HG03469 (cell line): ENCODE measurements around the gene KCNMA1.

Experiments
- ATAC-seq: cut with Tn5 transposase; IDR thresholded peaks from one replicate; pipeline ENCODE4 v1.9.1; 2021; ENCODE audit warnings: mild to moderate bottlenecking, moderate library complexity, moderate number of reproducible peaks; ENCODE audit not compliant: unreplicated experiment

Gene KCNMA1

DNA sequence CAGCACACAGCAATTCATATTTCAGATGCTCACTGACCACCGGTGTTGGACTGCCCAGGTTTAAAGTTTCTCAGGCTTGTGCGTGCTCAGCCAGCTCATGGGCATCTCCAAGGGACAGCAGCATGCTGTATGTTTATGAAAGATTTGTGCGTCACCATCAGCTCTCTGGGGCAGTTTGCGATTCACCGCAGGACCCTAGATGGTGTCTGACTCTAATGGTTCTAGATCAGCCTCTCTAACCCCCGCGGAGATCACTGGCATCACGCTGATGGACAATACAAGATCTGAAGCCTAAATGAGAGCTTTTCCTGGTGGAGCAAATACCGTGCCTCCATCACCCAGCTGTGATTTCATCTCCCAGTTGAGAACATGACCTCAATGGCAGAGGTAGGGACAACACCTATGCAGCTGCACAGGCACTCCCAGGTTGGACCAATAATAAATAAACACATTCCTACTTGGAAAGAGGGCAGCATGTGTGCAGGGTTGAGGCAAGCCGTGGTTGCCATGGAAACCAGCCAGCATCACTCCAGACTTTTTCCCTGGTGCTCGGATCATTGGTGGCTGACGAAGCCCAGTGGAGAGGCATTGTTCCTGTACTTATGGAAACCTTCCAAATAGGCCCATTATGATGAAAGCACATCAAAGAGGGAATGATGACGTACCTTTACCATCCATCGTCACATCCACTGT, 253.6 kb downstream of the KCNMA1 start:
- no peak for ATAC-seq

DNA sequence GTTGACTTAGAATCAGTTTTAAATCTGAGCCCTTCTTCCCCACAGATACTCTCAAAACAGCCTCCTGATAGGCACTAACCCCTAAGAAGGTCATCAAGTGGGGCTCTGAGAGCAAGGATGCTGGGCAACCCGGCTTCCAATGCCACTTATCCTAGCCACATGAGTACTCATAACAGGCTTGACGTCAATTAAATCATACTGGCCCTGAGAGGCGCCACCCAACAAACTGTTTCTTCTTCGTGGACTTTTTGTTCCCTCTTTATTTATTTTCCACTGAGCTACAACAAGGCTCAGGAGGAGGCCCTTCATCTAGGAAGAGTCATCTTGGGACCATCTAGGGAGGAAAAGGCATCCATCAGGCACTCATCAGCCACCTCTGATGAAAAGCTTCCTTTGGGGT, 255.9 kb downstream of the KCNMA1 start:
- ATAC-seq = no peak

DNA sequence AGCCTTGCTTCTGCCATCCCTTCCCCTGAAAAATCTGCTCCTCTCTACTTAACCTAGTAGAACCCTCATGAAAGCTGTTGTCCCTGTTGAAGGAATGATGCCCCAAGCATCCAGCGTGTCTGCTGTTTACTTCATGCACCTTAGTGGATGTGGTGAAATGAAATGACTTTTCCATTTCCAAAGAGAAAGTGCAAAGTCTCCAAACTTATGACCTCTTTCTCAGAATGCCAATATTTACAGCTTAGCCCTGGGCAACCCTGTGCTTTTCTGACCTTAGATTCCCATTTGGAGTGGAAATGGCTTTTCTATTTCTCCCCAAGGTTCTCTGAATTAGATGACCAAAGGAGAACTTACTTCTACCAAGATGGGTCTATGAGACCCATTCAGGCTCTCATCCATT, 256.9 kb downstream of the KCNMA1 start:
- ATAC-seq = no peak

DNA sequence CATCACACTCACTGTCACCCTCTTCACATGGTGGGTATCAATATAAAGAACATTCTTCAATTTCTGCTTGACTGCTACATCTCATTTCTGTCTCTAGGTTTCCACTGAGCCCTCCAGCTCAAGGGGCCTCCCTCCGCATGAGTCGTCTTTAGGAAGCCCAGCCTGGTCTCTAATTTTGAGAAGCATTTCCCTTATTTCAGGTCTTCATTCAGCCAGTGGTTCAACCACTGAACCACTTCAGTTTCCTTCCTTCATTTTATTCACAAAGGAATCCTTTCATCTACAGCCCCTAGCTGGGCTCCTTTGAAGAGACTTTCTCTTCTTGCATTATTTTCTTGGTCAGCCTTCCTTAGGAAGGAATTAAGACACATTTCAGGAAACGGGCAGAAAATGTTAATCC, 257.4 kb downstream of the KCNMA1 start:
- no peak for ATAC-seq

DNA sequence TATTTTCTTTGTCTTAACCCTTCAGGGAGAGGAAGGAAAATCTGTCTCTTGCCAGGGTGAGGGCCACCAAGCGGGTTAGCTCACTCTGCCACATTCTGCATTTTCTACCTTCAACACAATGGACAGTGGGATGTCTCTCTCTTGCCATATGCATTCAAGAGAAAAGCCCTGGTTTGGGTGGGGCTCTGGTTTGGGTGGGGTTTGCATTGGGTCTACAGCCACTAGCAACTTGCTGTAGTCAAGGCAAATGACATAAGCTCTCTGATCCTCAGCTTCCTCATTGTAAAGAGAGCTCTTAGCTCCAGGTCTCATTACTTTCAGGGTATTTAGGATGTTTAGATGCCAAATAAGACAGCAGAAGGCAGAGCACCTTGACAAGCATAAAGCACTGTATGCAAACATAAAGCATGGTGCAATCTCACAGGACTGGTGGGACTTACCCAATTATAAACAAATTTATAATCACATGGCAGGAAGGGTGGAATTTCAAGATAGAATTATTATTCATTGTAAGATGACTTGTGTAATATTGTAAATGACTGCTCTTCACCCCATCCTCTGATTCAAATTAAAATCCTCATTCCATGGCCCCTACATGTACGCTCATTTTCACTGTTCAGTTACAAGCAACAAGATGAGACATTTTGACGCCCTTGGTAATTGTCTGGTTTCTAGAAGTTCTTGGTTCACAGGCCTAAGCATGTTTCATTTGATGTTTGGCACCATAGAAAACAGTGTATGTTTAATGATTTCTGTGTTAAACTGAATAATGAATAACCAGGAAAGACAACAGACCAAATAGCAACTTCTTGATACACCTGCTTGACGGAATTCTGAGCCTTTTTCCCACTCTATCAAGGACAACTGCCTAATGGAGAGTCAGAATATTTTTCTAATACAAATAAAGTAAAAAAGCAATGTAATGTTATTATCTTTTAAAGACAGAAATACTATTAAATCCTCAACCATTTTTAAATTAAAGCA, 258.9 kb downstream of the KCNMA1 start:
- ATAC-seq = no peak

DNA sequence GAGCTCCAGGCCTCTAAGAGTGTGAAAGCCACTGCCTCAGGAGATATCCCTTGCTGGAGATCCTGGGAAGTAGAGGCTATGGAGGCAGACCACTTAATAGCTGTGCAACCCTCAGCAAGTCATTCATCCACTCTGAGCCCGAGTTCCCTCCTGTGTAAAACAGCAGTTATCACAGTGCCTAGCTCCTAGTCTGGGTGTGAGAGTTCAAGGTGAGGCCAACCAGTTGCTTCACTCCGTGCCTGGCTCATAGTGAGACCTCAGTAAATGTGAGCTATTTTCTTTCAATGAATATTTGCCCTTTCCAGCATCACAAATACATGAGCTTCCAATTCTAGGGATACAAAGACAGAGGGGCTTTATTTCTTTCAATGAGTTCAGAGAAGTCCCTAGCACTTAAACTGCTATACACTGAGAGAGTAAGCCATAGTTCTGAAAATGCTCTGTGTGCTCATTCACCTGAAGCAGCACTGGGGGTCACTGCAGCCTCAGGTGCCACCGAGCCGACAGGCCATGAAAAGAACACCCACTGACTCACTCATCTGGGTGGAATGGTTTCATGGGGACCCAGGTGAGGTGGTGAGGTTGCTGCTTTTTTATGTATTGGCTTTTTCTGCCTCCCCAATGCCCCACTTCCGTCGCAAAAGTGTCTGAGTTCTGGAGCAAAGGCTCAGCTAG, 259.8 kb downstream of the KCNMA1 start:
- ATAC-seq = no peak

DNA sequence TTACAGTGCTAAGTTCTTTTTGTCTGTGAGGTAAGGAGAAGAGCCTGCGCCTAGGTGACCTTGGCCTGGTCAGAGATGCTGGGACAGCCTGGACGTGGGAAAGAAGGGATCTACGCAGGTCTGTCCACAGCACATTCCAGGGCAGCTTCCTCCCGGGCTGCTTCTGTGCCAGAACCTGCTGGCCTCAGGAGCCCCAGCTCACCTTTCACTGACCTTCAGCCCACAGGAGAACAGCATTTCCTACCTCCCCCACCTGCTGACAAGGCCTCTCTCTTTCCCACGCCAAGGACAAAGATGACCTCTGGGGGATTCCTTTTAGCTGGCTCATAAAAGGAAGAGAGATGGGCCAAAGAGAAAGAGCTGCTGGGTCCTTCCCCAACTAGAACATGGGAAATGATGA, 260.6 kb downstream of the KCNMA1 start:
- no peak for ATAC-seq

DNA sequence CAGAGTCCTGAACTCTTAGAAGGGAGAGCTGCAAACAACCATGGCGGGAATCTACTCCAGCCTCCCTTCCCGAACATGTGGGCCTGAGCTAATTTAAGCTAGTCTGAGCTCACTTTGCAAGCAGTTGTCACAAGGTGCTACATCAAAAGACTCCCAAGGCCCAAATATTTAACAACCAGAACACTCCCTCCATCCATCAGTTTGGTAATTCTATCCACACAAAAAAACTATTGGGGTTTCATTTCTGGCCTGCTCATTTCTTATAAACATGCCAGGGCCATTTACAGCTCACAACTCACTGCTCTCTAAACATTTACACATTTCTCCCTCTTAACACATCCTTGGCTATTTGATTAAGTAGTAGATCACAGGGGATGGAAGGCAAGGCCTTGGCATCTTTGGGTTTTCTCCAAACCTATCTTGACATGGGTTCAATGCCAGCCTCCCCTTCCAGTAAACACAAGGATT, 263.4 kb downstream of the KCNMA1 start:
- ATAC-seq = no peak

DNA sequence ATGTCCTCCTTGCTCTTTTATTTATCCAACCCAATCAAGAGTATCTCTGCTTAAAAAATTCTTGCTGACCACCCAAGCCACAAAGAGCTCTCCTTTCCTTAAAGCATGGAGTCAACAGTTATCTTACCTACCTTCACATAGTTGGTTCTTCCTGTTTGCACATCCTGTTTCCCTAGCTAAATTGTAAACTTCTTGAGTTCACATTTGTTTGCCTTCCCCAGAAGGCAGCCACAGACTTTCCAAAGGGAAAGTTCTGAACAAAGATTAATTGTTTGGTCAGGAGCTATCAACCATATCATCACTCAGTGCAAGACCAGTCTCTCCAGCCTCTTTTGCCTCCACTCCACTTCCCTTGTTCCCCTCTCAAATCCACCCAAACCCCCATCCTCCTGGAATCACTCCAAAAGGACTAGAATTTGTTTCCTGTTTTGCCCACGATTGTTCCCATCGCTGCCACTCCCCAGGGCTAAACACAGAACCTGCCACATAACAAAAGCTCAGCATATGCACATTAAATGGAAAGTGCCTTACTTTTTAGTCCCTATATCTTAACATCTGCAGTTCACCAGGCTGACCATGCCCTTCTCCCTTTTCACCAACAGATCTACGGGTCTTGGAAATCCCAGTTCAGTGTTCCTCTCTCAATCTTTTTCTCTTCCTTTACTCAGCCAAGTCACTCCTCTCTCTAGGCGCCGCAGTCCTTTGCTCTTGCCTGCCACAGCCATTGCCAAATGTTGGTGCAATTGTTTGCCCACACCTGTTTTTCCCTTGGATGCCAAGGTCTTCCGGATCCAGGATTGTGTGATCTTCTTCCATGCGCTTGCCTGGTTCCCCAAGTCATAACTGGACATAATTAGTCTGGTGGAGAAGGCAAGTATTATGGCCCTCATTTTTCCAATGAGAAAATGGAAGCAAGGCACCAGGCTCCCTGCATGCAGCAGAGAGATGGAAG, 265.5 kb downstream of the KCNMA1 start:
- no peak for ATAC-seq

DNA sequence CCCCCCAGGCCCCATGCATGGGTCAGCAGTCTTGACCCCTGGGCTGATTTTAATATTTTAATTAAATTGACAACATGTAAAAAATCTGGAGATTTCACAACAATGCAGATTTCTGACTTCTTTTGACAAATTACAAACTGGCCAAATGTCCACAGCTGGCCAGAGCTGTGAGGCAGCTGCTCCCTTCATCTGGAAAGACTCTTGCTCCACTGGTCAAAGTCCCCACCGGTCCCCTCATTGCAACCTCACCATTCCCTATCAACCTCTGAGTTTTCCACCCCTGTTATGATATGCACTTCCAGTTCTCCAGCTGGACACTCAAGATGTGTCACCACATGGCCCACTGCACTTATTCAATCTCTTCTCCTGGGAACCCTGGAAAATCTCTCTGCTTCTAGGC, 266.2 kb downstream of the KCNMA1 start:
- no peak for ATAC-seq

DNA sequence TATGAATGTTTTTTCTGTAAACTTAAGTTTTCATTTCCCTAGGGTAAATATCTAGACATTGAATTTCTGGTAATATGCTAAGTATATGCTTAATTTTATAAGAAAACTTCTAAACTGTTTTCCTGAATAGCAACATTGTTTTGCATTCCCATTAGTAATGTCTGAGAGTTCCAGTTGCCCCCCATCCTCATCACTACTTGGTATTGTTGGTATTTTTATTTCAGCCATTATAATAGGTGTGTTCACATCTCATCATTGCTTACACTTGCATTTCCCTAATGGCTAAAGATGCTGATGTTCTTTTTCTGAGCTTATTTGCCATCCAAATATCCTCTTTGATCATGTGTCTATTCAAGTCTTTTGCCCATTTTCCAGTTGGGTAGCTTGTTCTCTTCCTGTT, 269.6 kb downstream of the KCNMA1 start:
- no peak for ATAC-seq

DNA sequence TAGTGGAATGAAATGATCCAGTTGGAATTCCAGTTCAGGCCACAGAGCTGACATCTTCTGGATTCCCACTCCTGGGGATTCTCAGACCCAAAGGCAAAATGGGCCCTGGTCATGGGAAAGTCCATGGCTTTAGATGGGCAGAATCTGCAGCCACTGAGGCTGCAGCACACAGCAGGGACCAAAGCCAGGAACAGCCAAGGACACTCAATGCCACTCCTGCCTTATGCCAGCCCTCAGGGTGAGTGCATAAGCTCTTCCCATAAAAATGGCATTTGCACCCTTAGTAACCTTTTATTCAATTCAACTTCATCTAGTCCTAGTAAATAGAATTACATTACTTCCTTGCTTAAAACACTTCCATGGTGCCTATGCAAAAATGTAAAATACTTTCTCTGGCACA, 274.4 kb downstream of the KCNMA1 start:
- ATAC-seq = no peak

DNA sequence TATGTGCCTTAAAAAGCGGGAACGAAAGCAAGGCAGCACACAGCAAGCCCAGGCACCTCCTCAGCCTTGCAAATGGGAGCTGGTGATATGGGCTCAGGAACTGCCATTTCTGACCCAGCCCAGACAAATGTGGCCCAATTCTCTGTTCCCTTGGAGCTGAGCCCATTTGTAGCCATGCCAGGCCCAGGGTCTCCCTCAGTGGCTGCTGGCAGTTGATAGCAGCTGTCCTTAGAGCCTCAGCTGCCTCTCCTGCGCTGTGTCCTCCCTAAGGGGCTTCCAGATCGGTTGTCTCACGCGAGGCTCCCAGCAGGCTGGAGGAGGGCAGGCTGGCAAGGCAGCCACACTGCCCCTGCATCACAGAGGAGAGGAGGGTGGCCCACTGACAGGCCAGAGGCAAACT, 275.8 kb downstream of the KCNMA1 start:
- ATAC-seq = no peak

DNA sequence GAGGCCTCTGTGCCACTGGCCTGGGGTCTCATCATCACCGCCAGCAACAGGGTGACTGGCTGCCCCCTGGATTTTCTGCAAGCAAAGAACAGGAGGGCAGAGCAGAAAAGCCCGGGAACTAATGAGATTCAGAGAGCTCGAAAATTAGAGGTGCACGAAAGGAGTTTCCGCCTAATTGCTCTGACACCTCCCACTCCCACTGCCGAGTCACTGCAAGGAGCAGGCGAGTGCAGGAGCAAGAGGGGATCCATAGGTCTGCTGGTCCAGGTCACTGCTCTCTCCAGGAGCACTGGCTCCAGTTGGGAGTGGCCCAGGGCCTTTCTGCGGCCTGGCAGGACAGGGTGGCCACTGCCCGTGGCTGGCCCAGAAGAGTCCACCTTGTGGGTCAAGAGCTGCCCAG, 276.2 kb downstream of the KCNMA1 start:
- no peak for ATAC-seq

DNA sequence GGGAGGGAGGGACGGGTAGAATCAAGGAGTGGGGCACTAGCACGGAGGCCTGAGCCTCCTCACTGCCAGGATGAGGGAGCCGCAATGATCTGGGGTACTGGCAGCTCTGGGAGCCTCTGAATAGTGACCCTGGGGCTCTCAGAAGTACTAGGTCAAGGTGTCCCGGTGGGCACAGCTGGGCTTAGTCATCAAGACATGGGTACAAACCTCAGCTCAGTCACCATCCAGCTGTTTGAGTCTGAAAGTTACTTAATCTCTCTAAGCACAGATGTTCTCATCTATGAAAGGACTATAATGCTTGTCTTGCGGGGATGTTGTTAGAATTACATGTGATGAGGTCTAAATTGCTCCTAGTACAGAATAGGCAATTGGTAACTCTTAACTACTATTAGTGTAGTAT, 276.8 kb downstream of the KCNMA1 start:
- ATAC-seq = no peak

DNA sequence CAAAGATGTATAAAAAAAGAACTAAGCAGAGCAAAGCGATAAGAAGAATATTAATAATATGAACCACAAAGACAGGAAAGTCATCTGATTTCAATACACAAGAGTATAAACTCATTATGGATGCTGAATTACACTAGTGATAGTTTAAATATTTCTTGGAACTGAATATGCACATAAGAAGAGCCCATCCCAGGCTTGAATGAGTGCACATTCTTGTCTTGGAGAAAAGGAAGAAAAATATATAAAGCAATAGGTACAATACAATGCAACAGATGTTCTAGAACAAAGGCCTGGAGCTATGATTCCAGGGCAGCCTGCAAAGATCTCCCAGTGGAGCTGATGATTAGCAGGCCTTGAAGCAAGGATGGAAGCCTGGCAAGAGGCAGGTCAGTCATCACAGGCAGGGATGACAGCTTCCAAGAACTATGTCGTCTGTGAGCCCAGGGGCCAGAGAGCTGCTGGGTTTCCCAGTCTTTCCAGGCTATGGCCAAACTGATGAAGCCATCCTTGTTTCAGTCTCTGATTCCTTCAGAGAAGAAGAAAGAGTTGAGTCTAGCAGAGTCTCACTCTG, 277.6 kb downstream of the KCNMA1 start:
- ATAC-seq = no peak

DNA sequence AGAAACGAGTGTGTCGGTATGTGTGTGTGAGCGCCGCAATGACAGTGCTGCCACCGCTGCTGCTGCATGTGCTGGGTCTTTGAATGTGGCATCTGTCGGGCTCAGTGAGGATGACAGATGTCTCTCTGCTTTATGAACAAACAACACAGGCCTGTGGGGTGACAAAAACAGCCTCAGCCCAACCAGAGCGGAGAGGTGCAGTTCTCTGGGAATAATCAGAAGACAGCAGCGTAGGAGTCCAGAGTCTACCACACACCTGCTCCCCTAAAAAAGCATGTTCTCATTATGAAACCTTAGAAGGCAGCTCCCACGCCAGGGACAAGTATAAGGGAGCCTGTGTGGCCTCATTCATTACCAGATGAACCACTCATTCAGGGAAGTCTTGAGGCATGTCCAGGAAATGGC, 278.3 kb downstream of the KCNMA1 start:
- ATAC-seq = no peak

DNA sequence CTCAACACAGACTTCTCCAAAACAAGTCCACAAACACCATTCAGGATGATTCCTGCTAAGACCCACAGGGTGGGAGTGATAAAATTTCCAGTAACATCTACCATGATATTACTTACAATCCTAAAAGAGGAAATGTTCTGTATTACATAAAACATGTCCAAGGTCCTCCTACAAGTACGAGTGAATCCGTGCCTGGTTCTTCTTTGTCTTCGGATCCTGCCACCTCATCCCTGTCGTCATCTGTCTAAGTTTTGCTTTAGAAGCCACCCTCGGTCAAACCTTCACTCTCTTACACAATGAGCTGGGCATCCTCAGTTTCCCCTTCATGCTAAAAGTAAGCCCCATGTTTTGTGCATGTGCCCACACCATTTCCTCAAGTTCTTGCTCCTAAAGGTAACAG, 279.0 kb downstream of the KCNMA1 start:
- ATAC-seq = no peak

DNA sequence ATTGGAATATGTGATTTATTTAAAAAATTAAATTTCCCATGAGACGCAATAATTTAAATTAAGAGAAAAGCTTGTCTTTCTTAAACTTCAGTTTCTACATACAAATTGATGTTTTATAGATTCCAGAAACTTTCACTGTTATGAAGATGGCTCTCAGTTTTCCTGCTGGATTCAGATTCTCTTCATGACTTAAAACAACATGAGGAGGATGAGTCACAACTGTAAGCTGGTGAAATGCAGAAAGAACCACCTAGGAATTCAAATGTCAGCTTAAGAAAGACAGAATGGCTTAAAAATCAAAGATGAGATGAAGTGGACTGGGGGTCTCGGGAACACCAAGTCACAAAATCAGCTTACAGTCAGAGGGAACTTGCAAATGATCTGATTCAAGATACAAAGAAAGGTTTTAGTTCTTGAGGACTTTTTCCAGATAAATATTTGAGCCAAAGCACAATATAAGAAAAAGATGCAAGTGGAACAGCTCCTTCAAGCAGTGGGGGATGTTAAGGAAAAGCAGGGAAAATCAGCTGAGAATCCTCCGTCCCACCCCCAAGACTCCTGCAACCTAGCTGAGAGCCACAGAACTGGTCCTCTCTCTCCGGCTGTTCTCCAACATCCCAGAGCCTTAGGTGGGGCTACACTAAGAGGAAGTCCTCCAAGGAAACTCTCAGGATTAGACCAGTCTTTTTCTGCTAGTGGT, 279.8 kb downstream of the KCNMA1 start:
- ATAC-seq = no peak
